Natural killer cell (primary cell): Measurements from ENCODE around the gene RABEP2. TPM values are rescaled to one million over a fixed set of nuclear protein-coding genes. Genes with fewer than 3 reads are reported as not detected.

ENCODE experiments used
- ATAC-seq, 3 donors: fragments of 150-1000 bp in 2 of 3; fragments of 200-7000 bp in 1 of 3; cut with Tn5 transposase; 1 replicate in 1 of 3; 2 replicates in 2 of 3; pipeline ENCODE4 v1.10.0; 2021; ENCODE audit warnings: mild to moderate bottlenecking in 2 of 3, moderate library complexity in 2 of 3
- DNase-seq, 2 donors: peaks; one replicate each; pipeline versions ENCODE4 v3.0.0 to v3.0.0-alpha.2; 2013 to 2021; ENCODE audit warnings: mixed read lengths in 1 of 2
- H3K27ac ChIP-seq: one replicate; pipeline ENCODE4 v1.5.1; 2013; ENCODE audit warnings: mild to moderate bottlenecking, low read length
- H3K27me3 ChIP-seq: one replicate; pipeline ENCODE4 v1.6.1; 2013; ENCODE audit warnings: low read length; ENCODE audit not compliant: control insufficient read depth, insufficient read depth
- H3K36me3 ChIP-seq: one replicate; pipeline ENCODE4 v1.6.1; 2013; ENCODE audit warnings: low read length; ENCODE audit not compliant: control insufficient read depth, insufficient read depth
- H3K4me1 ChIP-seq: one replicate; pipeline ENCODE4 v1.6.1; 2013; ENCODE audit warnings: low read length; ENCODE audit not compliant: control insufficient read depth, insufficient read depth
- H3K4me3 ChIP-seq: one replicate; pipeline ENCODE4 v1.5.1; 2013; ENCODE audit warnings: low read length
- H3K9me3 ChIP-seq: one replicate; pipeline ENCODE4 v1.6.1; 2013; ENCODE audit warnings: low read length; ENCODE audit not compliant: control insufficient read depth, insufficient read depth
- H3K27ac Mint-ChIP-seq, 2 donors: one replicate each; pipeline ENCODE4 v1.8.0; 2022; ENCODE audit warnings: mild to moderate bottlenecking in 2 of 2, mixed read lengths in 2 of 2, moderate library complexity in 1 of 2
- H3K27me3 Mint-ChIP-seq, 2 donors: one replicate each; pipeline ENCODE4 v1.8.0; 2022; ENCODE audit warnings: low read depth in 2 of 2, mixed read lengths in 2 of 2
- H3K36me3 Mint-ChIP-seq: one replicate; pipeline ENCODE4 v1.8.0; 2022; ENCODE audit warnings: mixed read lengths
- H3K4me1 Mint-ChIP-seq, 2 donors: one replicate each; pipeline ENCODE4 v1.8.0; 2022; ENCODE audit warnings: mixed read lengths in 2 of 2
- H3K4me3 Mint-ChIP-seq: one replicate; pipeline ENCODE4 v1.8.0; 2022; ENCODE audit warnings: mild to moderate bottlenecking, moderate library complexity, mixed read lengths
- H3K9me3 Mint-ChIP-seq, 2 donors: one replicate each; pipeline ENCODE4 v1.8.0; 2022; ENCODE audit warnings: mixed read lengths in 2 of 2
- CTCF ChIP-seq: fragments of 200-600 bp; IDR thresholded peaks from one replicate; pipeline ENCODE4 v1.8.0; 2022; ENCODE audit warnings: antibody characterized with exemption
- WGBS: methylation state at CpG from one replicate; pipeline ENCODE4 v1.1.7; 2013; ENCODE audit warnings: missing lambda C conversion rate; ENCODE audit not compliant: insufficient coverage; 5-methylcytosine and 5-hydroxymethylcytosine counted together
- intact Hi-C: fragments of 100-400 bp; cut with micrococcal nuclease; formaldehyde crosslinking; loops from one replicate; pipeline ENCODE4 v1.14.2; 2022
- total RNA-seq, 4 donors: library from RNA; stranded (reverse); fragments of 120-200 nt in 1 of 4; gene quantifications; one replicate each; pipeline versions ENCODE4 v1.2.3 to v1.2.4, GENCODE V29; 2013 to 2022

The RABEP2 gene
- total RNA-seq, 3 donors from 2014 or later (not counting 1 experiment from before 2014, with no cell fraction given), result 53.4 to 63.4 (median 60.1) TPM

- H3K36me3 ChIP-seq, result peaks cover 12% of the 10 kb centered on the region
- Mint-ChIP-seq H3K4me3 (no peak overlapping the region), H3K4me1 (peaks cover 0 to 10% of the 10 kb centered on the region in 2 donors), H3K27ac (peak overlapping the region in 1 of 2 donors; percentile 51), H3K27me3 (no peaks in the 10 kb centered on the region), H3K36me3 (no peaks in the 10 kb centered on the region), H3K9me3 (no peaks in the 10 kb centered on the region)
- no peak for TF ChIP-seq CTCF
- H3K27ac ChIP-seq, result no peak overlapping the region
- ATAC-seq (peak in 1 of 3 donors; percentile 3), DNase-seq (no peak)
- intact Hi-C loops, result no loop called here
- peaks cover 16% of the 10 kb centered on the region for H3K4me1 ChIP-seq
- H3K9me3 ChIP-seq, result no peaks in the 10 kb centered on the region
- H3K27me3 ChIP-seq, result no peaks in the 10 kb centered on the region
- no peak overlapping the region for H3K4me3 ChIP-seq
- 93% methylated on average over 29 of the region's 29 CpGs for WGBS
These were observed 21.5 kb downstream of the RABEP2 start for GRCh38 chr16:28903344-28904042.

- peaks cover 0 to 10% of the 10 kb centered on the region in 2 donors for H3K4me1 Mint-ChIP-seq
- TF ChIP-seq CTCF, result no peak
- H3K27me3 Mint-ChIP-seq, result no peaks in the 10 kb centered on the region
- Histone ChIP-seq H3K9me3 (no peaks in the 10 kb centered on the region), H3K27ac (no peak overlapping the region), H3K27me3 (no peaks in the 10 kb centered on the region), H3K4me1 (peaks cover 16% of the 10 kb centered on the region), H3K36me3 (peaks cover 6% of the 10 kb centered on the region), H3K4me3 (no peak overlapping the region)
- intact Hi-C loops, result no loop called here
- no peaks in the 10 kb centered on the region for H3K9me3 Mint-ChIP-seq
- peak overlapping the region in 1 of 2 donors; percentile 51 for H3K27ac Mint-ChIP-seq
- no peaks in the 10 kb centered on the region for H3K36me3 Mint-ChIP-seq
- WGBS, result 30% methylated on average over 11 of the region's 11 CpGs
- peak in 2 of 3 donors; percentile 37 to 47 for ATAC-seq
- DNase-seq, result no peak
- H3K4me3 Mint-ChIP-seq, result no peak overlapping the region
These were observed 22.1 kb downstream of the RABEP2 start for GRCh38 chr16:28902909-28903308.

GRCh38 chr16:28901862-28902261, 23.2 kb downstream of the RABEP2 start:
- DNase-seq (no peak), ATAC-seq (peak in 1 of 3 donors; percentile 28)
- Histone ChIP-seq H3K9me3 (no peaks in the 10 kb centered on the region), H3K4me1 (peaks cover 16% of the 10 kb centered on the region), H3K27me3 (no peaks in the 10 kb centered on the region), H3K4me3 (no peak overlapping the region), H3K36me3 (peaks cover 6% of the 10 kb centered on the region), H3K27ac (no peak overlapping the region)
- Mint-ChIP-seq H3K36me3 (no peaks in the 10 kb centered on the region), H3K27me3 (no peaks in the 10 kb centered on the region), H3K27ac (no peak overlapping the region), H3K4me3 (no peak overlapping the region), H3K4me1 (peaks cover 0 to 10% of the 10 kb centered on the region in 2 donors), H3K9me3 (no peaks in the 10 kb centered on the region)
- no peak for TF ChIP-seq CTCF
- 60% methylated on average over 15 of the region's 15 CpGs for WGBS
- intact Hi-C loops, result no loop called here

GRCh38 chr16:28900601-28901000, 24.4 kb downstream of the RABEP2 start:
- Mint-ChIP-seq H3K4me3 (no peak overlapping the region), H3K9me3 (no peaks in the 10 kb centered on the region), H3K27me3 (no peaks in the 10 kb centered on the region), H3K36me3 (no peaks in the 10 kb centered on the region), H3K27ac (no peak overlapping the region), H3K4me1 (peaks cover 0 to 10% of the 10 kb centered on the region in 2 donors)
- H3K27ac ChIP-seq, result no peak overlapping the region
- peaks cover 6% of the 10 kb centered on the region for H3K36me3 ChIP-seq
- no peaks in the 10 kb centered on the region for H3K9me3 ChIP-seq
- intact Hi-C loops, result no loop called here
- peaks cover 16% of the 10 kb centered on the region for H3K4me1 ChIP-seq
- no peak overlapping the region for H3K4me3 ChIP-seq
- 97% methylated on average over 25 of the region's 25 CpGs for WGBS
- ATAC-seq (no peak), DNase-seq (no peak)
- no peak for TF ChIP-seq CTCF
- H3K27me3 ChIP-seq, result no peaks in the 10 kb centered on the region
